Caco-2 (cell line): ENCODE results near the gene SNX32. TPM values are rescaled to one million over a fixed set of nuclear protein-coding genes. Genes with fewer than 3 reads are reported as not detected.
"Not testable (repeated sequence)": the region's sequence is repeated elsewhere in the genome, so short reads cannot be mapped to it uniquely, and the experiment has no call there.

Source experiments
- BruUV-seq: library from RNA; stranded (reverse); fragments of 400-500 nt; replicated peaks from 2 replicates; lab custom pipeline; 2021; lab: Mats Ljungman, UMichigan
- CTCF ChIA-PET: fragments of 300-600 bp; sonication (Branson Sonifier 250); formaldehyde crosslinking; loops from one replicate; lab custom pipeline; 2022; ENCODE audit warnings: antibody characterized with exemption; lab: Charles Lee
- POLR2A ChIA-PET: fragments of 300-600 bp; sonication (Branson Sonifier 250); formaldehyde crosslinking; loops from one replicate; lab custom pipeline; 2022; ENCODE audit warnings: antibody characterized with exemption; lab: Charles Lee
- DNase-seq, 2 experiments: peaks; one replicate each; pipeline versions ENCODE4 v3.0.0 to v3.0.0-alpha.2; 2020 to 2022
- H3K27me3 ChIP-seq: replicated peaks from 2 replicates; pipeline ENCODE4 v1.6.0; 2011; ENCODE audit warnings: low read length; ENCODE audit not compliant: control insufficient read depth, insufficient read depth
- H3K36me3 ChIP-seq: 2 replicates; pipeline ENCODE4 v1.5.1; 2011; ENCODE audit warnings: low read length; ENCODE audit not compliant: control insufficient read depth, insufficient read depth
- H3K4me1 ChIP-seq: fragments of 250-450 bp; sonication (Bioruptor Pico); 2 replicates; pipeline ENCODE4 v1.5.1; 2020; ENCODE audit warnings: mild to moderate bottlenecking
- H3K4me3 ChIP-seq: 2 replicates; pipeline ENCODE4 v1.5.1; 2011; ENCODE audit warnings: low read depth, mild to moderate bottlenecking, control low read depth, low read length
- H3K9me3 ChIP-seq: fragments of 250-450 bp; sonication (Bioruptor Pico); 2 replicates; pipeline ENCODE4 v1.5.1; 2020; ENCODE audit warnings: mild to moderate bottlenecking, moderate library complexity
- H3K27ac Mint-ChIP-seq: one replicate; pipeline ENCODE4 v1.8.0; 2022; ENCODE audit warnings: mixed read lengths; ENCODE audit not compliant: unreplicated experiment
- H3K27me3 Mint-ChIP-seq: one replicate; pipeline ENCODE4 v1.8.0; 2022; ENCODE audit warnings: mixed read lengths; ENCODE audit not compliant: insufficient read depth, unreplicated experiment
- H3K36me3 Mint-ChIP-seq: one replicate; pipeline ENCODE4 v1.8.0; 2022; ENCODE audit warnings: mild to moderate bottlenecking, mixed read lengths; ENCODE audit not compliant: insufficient read depth, unreplicated experiment
- H3K4me1 Mint-ChIP-seq: one replicate; pipeline ENCODE4 v1.8.0; 2022; ENCODE audit warnings: low read depth, mixed read lengths; ENCODE audit not compliant: unreplicated experiment
- H3K4me3 Mint-ChIP-seq: one replicate; pipeline ENCODE4 v1.8.0; 2022; ENCODE audit warnings: mild to moderate bottlenecking, moderate library complexity, mixed read lengths; ENCODE audit not compliant: unreplicated experiment
- H3K9me3 Mint-ChIP-seq: one replicate; pipeline ENCODE4 v1.8.0; 2022; ENCODE audit warnings: mixed read lengths; ENCODE audit not compliant: unreplicated experiment
- CTCF ChIP-seq, 2 experiments: fragments of 200-600 bp in 1 of 2; IDR thresholded peaks; 1 replicate in 1 of 2; 2 replicates in 1 of 2; pipeline versions ENCODE4 v1.5.1 to v1.8.0; 2011 to 2022; ENCODE audit warnings: antibody characterized with exemption in 1 of 2, control low read depth in 1 of 2, inconsistent platforms in 1 of 2, low read depth in 1 of 2, low read length in 1 of 2, mild to moderate bottlenecking in 1 of 2, moderate library complexity in 1 of 2; ENCODE audit not compliant: insufficient read depth in 1 of 2, severe bottlenecking in 1 of 2, unreplicated experiment in 1 of 2
- intact Hi-C: fragments of 100-400 bp; cut with micrococcal nuclease; formaldehyde crosslinking; loops from one replicate; pipeline ENCODE4 v1.10.0; 2022; ENCODE audit not compliant: unreplicated experiment
- total RNA-seq: library from RNA; stranded (reverse); gene quantifications from 2 replicates; pipeline ENCODE4 v1.2.3, GENCODE V29; 2022

Gene SNX32
- total RNA-seq, 1 experiment from 2014 or later = not detected

- Histone ChIP-seq H3K9me3 (no peaks in the 10 kb centered on the region), H3K4me3 (peak within 1 kb of the TSS; percentile 81), H3K36me3 (peaks cover 2% of the 10 kb centered on the region; the same call in 1 of the 2 replicates), H3K27me3 (no peaks in the 10 kb centered on the region), H3K4me1 (peaks cover 27% of the 10 kb centered on the region)
- Mint-ChIP-seq H3K36me3 (peaks cover 40% of the 10 kb centered on the region), H3K9me3 (no peaks in the 10 kb centered on the region), H3K27me3 (no peaks in the 10 kb centered on the region), H3K4me3 (peak within 1 kb of the TSS; percentile 82), H3K27ac (peak within 1 kb of the TSS; percentile 69), H3K4me1 (peaks cover 27% of the 10 kb centered on the region)
- no TSS peak for BruUV-seq
- ChIA-PET CTCF (interaction anchor here (0.6 to 7.8 kb wide), 29 partner anchors 10 to 1559 kb away, joined by 3 to 241 read pairs (median 4); partner anchors contain the start of genes BANF1, CFL1, EIF1AD and FAM89B), POLR2A (interaction anchor here (0.5 to 2.5 kb wide), 15 partner anchors 9 to 725 kb away, joined by 3 to 33 read pairs (median 4); partner anchors contain the start of genes BANF1, CFL1, EIF1AD and FOSL1)
- intact Hi-C loops = loop anchor here (2.0 kb wide), 2 partner anchors 28 to 70 kb away; partner anchors contain the start of genes C11orf68, DRAP1 and SART1
- TF ChIP-seq CTCF (IDR thresholded peaks at IDR 0.05; ENCODE audit: insufficient read depth in 1 of 2, low read depth in 1 of 2, low read length in 1 of 2, severe bottlenecking in 1 of 2, unreplicated experiment in 1 of 2) = peak; percentile 33 to 65
- DNase-seq = peak; percentile 96 to 98
Observed at GRCh38 chr11:65890324-65891218, 56.8 kb downstream of the SNX32 start, which contains the start of gene CCDC85B. TSS of gene CCDC85B (plus strand) at chr11:65890673. CDS start at chr11:65890784, 111 bp downstream.

GRCh38 chr11:65891219-65892136 is 57.7 kb downstream of the SNX32 start:
- no peak overlapping the region for H3K27ac Mint-ChIP-seq
- H3K27me3 ChIP-seq = no peaks in the 10 kb centered on the region
- H3K4me1 Mint-ChIP-seq = peaks cover 27% of the 10 kb centered on the region
- H3K36me3 Mint-ChIP-seq = peaks cover 35% of the 10 kb centered on the region
- no peaks in the 10 kb centered on the region for H3K36me3 ChIP-seq
- ChIA-PET POLR2A (interaction anchor here (0.6 to 2.5 kb wide), 11 partner anchors 8 to 725 kb away, joined by 3 to 33 read pairs (median 4); partner anchors contain the start of genes BANF1, CFL1, EIF1AD and FOSL1), CTCF (interaction anchor here (0.6 to 7.8 kb wide), 23 partner anchors 9 to 421 kb away, joined by 3 to 241 read pairs (median 5); partner anchors contain the start of genes BANF1, CFL1, EIF1AD and FOSL1)
- DNase-seq = no peak
- no peak for TF ChIP-seq CTCF (IDR thresholded peaks at IDR 0.05; ENCODE audit: insufficient read depth in 1 of 2, low read depth in 1 of 2, low read length in 1 of 2, severe bottlenecking in 1 of 2, unreplicated experiment in 1 of 2)
- intact Hi-C loops = loop anchor here (2.0 kb wide), 2 partner anchors 27 to 69 kb away; partner anchors contain the start of genes C11orf68, DRAP1 and SART1
- H3K9me3 Mint-ChIP-seq = no peaks in the 10 kb centered on the region
- peaks cover 26% of the 10 kb centered on the region for H3K4me1 ChIP-seq
- no peaks in the 10 kb centered on the region for H3K27me3 Mint-ChIP-seq
- H3K4me3 ChIP-seq = peak overlapping the region; percentile 81
- BruUV-seq = TSS peak; percentile 50
- H3K4me3 Mint-ChIP-seq = peak overlapping the region; percentile 82
- H3K9me3 ChIP-seq = no peaks in the 10 kb centered on the region

GRCh38 chr11:65892137-65892540 is 58.4 kb downstream of the SNX32 start:
- Mint-ChIP-seq H3K4me1 (peaks cover 21% of the 10 kb centered on the region), H3K36me3 (peaks cover 35% of the 10 kb centered on the region), H3K4me3 (peak overlapping the region; percentile 82)
- H3K9me3 ChIP-seq, H3K27me3 Mint-ChIP-seq, H3K36me3 ChIP-seq, H3K27me3 ChIP-seq, BruUV-seq, H3K4me3 ChIP-seq, intact Hi-C loops, CTCF ChIA-PET, DNase-seq, H3K9me3 Mint-ChIP-seq, H3K27ac Mint-ChIP-seq: not testable (repeated sequence)
- POLR2A ChIA-PET = interaction anchor here (2.5 kb wide), 1 partner anchor 7 kb away, joined by 27 read pairs; the partner anchor contains the start of gene FOSL1
- peaks cover 21% of the 10 kb centered on the region for H3K4me1 ChIP-seq
